Upper lobe of right lung (tissue), 1 donor: Measurements from ENCODE around the gene CCDC83. TPM values are rescaled to one million over a fixed set of nuclear protein-coding genes. Genes with fewer than 3 reads are reported as not detected.

ENCODE experiments used
- ATAC-seq: fragments of 200-7000 bp; cut with Tn5 transposase; one replicate; pipeline ENCODE4 v1.9.1; 2020; ENCODE audit warnings: mild to moderate bottlenecking, moderate library complexity
- DNase-seq: peaks from one replicate; pipeline ENCODE4 v3.0.0-alpha.2; 2020
- H3K27ac ChIP-seq: fragments of 200-600 bp; one replicate; pipeline ENCODE4 v1.8.0; 2022
- H3K27me3 ChIP-seq: fragments of 200-600 bp; one replicate; pipeline ENCODE4 v1.8.0; 2022; ENCODE audit warnings: mild to moderate bottlenecking
- H3K36me3 ChIP-seq: fragments of 200-600 bp; one replicate; pipeline ENCODE4 v1.8.0; 2022
- H3K4me1 ChIP-seq: fragments of 200-600 bp; one replicate; pipeline ENCODE4 v1.8.0; 2022
- H3K4me3 ChIP-seq: fragments of 200-600 bp; one replicate; pipeline ENCODE4 v1.8.0; 2022; ENCODE audit warnings: mild to moderate bottlenecking
- H3K9me3 ChIP-seq: fragments of 200-600 bp; one replicate; pipeline ENCODE4 v1.8.0; 2022
- intact Hi-C: fragments of 100-400 bp; cut with DNase I; formaldehyde crosslinking; loops from one replicate; pipeline ENCODE4 v1.11.0; 2022
- total RNA-seq: library from RNA; stranded (reverse); fragmentation: NEBNext Ultra II Directional; extraction: Animal tissue kit (Norgen Biotek cat#: 25700); gene quantifications from one replicate; pipeline ENCODE4 v1.2.1, GENCODE V29; 2021
- TF ChIP-seq, protein P1 (sequence below): fragments of 200-600 bp; IDR thresholded peaks from one replicate; pipeline ENCODE4 v1.8.0; 2022; ENCODE audit warnings: antibody characterized with exemption
- donor health status: DM: no; HTN: yes; CAD: no; lungs with severe emphysema.

CCDC83 gene
- total RNA-seq, 1 donor from 2014 or later = not detected

DNA sequence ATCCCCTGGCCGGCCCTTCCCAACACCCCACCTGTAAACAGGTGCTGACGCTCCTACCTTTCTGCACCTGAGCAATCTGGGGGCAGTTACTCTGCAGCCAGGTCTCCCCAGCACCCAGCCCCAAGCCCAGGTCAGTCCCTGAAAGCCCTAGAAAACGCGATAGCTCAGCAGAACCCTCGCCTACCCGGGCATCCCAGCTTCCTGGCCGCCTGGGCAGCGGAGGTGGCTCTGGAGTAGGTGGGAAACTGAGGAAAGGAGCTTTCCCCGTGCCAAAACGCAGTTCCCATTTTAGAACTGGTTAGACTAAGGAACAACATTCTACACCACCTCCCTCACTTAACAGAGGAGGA is 44.7 kb upstream of the CCDC83 start:
- no peaks in the 10 kb centered on the region for H3K27me3 ChIP-seq
- no peaks in the 10 kb centered on the region for H3K36me3 ChIP-seq
- H3K27ac ChIP-seq = peak overlapping the region; percentile 66
- intact Hi-C loops = no loop called here
- no peaks in the 10 kb centered on the region for H3K9me3 ChIP-seq
- DNase-seq (no peak), ATAC-seq (no peak)
- peak overlapping the region; percentile 71 for H3K4me3 ChIP-seq
- peaks cover 15% of the 10 kb centered on the region for H3K4me1 ChIP-seq
- TF ChIP-seq, protein P1, sequence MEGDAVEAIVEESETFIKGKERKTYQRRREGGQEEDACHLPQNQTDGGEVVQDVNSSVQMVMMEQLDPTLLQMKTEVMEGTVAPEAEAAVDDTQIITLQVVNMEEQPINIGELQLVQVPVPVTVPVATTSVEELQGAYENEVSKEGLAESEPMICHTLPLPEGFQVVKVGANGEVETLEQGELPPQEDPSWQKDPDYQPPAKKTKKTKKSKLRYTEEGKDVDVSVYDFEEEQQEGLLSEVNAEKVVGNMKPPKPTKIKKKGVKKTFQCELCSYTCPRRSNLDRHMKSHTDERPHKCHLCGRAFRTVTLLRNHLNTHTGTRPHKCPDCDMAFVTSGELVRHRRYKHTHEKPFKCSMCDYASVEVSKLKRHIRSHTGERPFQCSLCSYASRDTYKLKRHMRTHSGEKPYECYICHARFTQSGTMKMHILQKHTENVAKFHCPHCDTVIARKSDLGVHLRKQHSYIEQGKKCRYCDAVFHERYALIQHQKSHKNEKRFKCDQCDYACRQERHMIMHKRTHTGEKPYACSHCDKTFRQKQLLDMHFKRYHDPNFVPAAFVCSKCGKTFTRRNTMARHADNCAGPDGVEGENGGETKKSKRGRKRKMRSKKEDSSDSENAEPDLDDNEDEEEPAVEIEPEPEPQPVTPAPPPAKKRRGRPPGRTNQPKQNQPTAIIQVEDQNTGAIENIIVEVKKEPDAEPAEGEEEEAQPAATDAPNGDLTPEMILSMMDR = no peak

DNA sequence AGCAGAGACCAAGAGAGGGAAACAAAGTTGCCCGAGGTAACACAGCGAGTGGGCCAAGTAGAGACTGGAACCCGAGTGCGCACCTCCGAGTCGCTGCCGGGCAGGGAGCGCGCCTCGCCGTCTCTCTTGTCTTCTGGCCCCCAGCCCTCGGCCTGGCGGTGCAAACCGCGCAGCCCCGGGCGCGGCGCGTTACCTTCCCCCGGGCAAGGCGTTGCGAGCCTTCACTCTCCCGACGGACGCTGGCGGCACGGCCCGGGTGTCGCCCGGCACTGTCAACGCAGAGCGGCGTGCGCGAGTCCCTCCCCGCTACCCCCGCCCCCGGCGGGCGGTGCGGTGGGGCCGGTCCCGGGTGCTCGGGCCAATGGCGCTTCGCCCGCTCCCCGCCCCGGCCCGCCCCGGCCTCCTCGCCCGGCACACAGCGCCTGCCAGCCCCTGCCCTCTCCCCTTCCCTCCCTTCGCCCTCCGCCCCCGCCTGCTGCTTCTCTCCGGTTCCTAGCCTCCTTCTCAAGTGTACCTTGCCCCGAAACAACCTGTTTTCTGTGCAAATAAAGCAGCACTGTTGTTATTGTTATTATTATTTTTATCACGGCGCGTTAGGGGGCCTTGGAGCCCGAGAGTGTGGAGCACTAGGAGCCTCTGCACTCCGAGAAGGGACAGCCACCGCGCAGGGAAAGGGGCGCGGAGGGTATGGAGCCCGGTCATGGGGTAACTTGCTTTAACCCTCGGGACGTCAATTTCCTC is 44.1 kb upstream of the CCDC83 start, which contains the start of gene SYTL2:
TSS of gene SYTL2 (minus strand) at position 271 of the 741 bp plus-strand sequence. CDS start 53,416 bp downstream, outside the sequence.
- peak within 1 kb of the TSS; percentile 66 for H3K27ac ChIP-seq
- TF ChIP-seq, protein P1 = peak; percentile 29
- ATAC-seq = peak; percentile 98
- H3K9me3 ChIP-seq = no peaks in the 10 kb centered on the region
- no peaks in the 10 kb centered on the region for H3K27me3 ChIP-seq
- H3K4me1 ChIP-seq = peaks cover 15% of the 10 kb centered on the region
- peak; percentile 90 for DNase-seq
- intact Hi-C loops = no loop called here
- H3K4me3 ChIP-seq = peak within 1 kb of the TSS; percentile 71
- no peaks in the 10 kb centered on the region for H3K36me3 ChIP-seq

DNA sequence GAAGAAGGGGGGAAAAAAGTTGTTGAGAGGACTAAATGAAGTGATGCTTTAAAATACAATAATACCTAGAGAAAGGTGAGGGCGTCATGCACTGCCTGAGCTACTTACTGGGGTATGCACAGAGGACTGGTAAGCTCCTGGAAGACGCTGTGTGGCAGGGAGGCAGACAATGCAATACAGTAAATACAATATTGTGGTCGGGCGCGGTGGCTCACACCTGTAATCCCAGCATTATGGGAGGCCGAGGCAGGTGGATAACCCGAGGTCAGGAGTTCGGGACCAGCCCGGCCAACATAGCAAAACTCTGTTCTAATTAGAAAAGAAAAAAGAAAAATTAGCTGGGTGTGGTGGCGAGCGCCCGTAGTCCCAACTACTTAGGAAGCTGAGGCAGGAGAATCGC is 43.6 kb upstream of the CCDC83 start:
- Histone ChIP-seq H3K9me3 (no peaks in the 10 kb centered on the region), H3K4me3 (peak overlapping the region; percentile 71), H3K27me3 (no peaks in the 10 kb centered on the region), H3K27ac (peak overlapping the region; percentile 66), H3K4me1 (peaks cover 15% of the 10 kb centered on the region), H3K36me3 (no peaks in the 10 kb centered on the region)
- no peak for ATAC-seq
- intact Hi-C loops = no loop called here
- no peak for DNase-seq
- TF ChIP-seq, protein P1 = no peak

DNA sequence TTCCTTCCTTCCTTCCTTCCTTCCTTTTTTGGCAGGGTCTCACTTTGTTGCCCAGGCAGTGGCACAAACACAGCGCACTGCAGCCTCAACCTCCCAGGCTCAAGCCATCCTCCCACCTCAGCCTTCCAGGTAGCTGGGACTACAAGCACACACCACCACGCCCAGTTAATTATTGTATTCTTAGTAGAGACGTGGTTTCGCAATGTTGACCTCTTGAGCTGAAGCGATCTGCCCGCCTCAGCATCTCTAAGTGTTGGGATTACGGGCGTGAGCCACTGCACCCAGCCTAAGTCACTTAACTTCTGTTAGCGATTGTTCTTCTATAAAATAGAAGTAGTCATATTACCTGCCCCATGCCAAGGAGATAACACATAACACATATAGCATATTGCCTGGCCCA is 41.5 kb upstream of the CCDC83 start:
- Histone ChIP-seq H3K27ac (no peak overlapping the region), H3K4me3 (no peak overlapping the region), H3K27me3 (no peaks in the 10 kb centered on the region), H3K9me3 (no peaks in the 10 kb centered on the region), H3K36me3 (no peaks in the 10 kb centered on the region), H3K4me1 (peaks cover 15% of the 10 kb centered on the region)
- intact Hi-C loops = no loop called here
- TF ChIP-seq, protein P1 = no peak
- peak; percentile 66 for DNase-seq
- peak; percentile 59 for ATAC-seq

DNA sequence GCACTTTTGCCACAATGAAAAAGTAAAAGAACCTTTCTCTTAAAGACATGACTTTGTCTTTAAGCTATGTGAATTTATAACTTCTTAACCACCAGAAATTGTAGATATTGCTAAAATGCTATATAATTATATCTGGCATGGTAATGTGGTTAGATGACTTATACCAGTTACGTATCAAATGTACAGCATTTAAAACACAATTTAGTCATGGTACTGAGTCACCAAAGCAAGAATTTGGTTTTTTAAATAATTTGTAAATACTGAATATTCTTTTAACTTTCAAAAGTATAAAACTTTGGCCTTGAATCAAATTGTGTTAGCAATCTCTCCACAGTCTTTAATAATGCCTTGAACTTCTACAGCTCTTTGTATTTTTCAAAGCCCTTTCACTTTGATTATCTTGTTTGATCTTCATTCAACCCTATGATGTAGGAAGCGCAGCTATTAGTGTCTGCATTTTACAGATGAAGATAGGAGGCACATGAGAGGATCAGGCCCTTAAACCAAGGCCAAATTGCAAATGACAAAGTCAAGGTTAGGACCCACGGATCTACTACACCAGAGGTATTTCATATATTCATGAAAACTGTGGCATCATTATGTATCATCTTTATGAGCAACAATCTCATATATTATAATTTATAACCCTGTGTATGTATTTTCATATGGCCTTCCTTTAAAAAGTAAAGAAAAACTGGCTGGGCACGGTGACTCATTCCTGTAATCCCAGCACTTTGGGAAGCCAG is 39.8 kb upstream of the CCDC83 start:
- ATAC-seq (no peak), DNase-seq (no peak)
- intact Hi-C loops = no loop called here
- Histone ChIP-seq H3K4me1 (peaks cover 9% of the 10 kb centered on the region), H3K27me3 (no peaks in the 10 kb centered on the region), H3K9me3 (no peaks in the 10 kb centered on the region), H3K4me3 (no peak overlapping the region), H3K27ac (no peak overlapping the region), H3K36me3 (no peaks in the 10 kb centered on the region)
- TF ChIP-seq, protein P1 = no peak
